OCI-LY1 (cell line): ENCODE data around the gene DMC1.

Experiments
- CTCF ChIP-seq: fragments of 200-600 bp; sonication (generic), shearing (Covaris generic); IDR thresholded peaks from 2 replicates; pipeline ENCODE4 v1.5.1; 2017; ENCODE audit warnings: mild to moderate bottlenecking, antibody characterized with exemption, low read length, moderate library complexity, mixed read lengths
- EZH2 ChIP-seq: fragments of 200-600 bp; sonication (generic), shearing (Covaris generic); IDR thresholded peaks from 2 replicates; pipeline ENCODE4 v1.8.0; 2017; ENCODE audit warnings: borderline replicate concordance, mixed run types, mild to moderate bottlenecking, antibody characterized with exemption, low read length, moderate library complexity, mixed read lengths

DNA sequence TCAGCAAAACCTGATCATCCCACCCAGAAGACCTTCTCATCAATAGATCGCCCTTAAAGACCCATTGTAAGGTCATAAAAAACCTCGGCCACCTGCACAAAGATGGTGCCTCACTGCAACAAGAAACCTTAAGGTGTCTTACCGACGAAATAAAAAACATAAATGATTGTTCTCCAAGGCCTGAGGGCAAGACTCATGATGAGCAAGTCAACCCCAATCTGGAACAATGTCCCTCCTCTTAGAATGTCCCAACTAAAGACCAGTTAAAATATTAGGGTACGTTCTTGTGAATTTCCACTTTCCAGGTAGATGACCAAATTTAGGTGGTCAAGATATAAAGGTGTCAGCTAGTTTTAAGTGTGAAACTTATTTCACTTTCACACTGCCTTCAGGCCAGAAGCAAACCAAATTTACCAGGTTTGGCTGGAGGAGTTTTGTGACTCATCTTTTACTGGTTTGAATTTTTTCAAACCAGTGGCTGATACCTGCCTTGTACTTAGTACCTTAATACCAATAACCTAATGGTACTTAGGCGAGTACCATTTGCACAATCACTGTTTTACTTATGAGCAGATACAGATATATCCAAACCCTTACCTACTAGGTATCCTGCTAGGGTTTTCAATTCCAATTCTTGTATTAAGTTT is 87.2 kb downstream of the DMC1 start:
- TF ChIP-seq CTCF: no peak
- TF ChIP-seq EZH2: no peak
